Glutamatergic neuron (in vitro differentiated cells): ENCODE data around the gene PTPN4. TPM values are rescaled to one million over a fixed set of nuclear protein-coding genes. Genes with fewer than 3 reads are reported as not detected.

Source experiments
- DNase-seq: peaks from one replicate; pipeline ENCODE4 v3.0.0; 2022
- H3K27ac Mint-ChIP-seq: one replicate; pipeline ENCODE4 v1.8.0; 2020; ENCODE audit warnings: mild to moderate bottlenecking, mixed read lengths, inconsistent platforms; ENCODE audit not compliant: unreplicated experiment
- H3K27me3 Mint-ChIP-seq: one replicate; pipeline ENCODE4 v1.8.0; 2020; ENCODE audit warnings: mild to moderate bottlenecking, moderate library complexity, mixed read lengths, inconsistent platforms; ENCODE audit not compliant: unreplicated experiment
- H3K36me3 Mint-ChIP-seq: one replicate; pipeline ENCODE4 v1.8.0; 2020; ENCODE audit warnings: mild to moderate bottlenecking, mixed read lengths, inconsistent platforms; ENCODE audit not compliant: unreplicated experiment
- H3K4me1 Mint-ChIP-seq: one replicate; pipeline ENCODE4 v1.8.0; 2020; ENCODE audit warnings: mild to moderate bottlenecking, low read depth, mixed read lengths, inconsistent platforms; ENCODE audit not compliant: unreplicated experiment
- H3K4me3 Mint-ChIP-seq: one replicate; pipeline ENCODE4 v1.8.0; 2020; ENCODE audit warnings: mild to moderate bottlenecking, mixed read lengths, inconsistent platforms; ENCODE audit not compliant: unreplicated experiment
- H3K9me3 Mint-ChIP-seq: one replicate; pipeline ENCODE4 v1.8.0; 2020; ENCODE audit warnings: mild to moderate bottlenecking, moderate library complexity, mixed read lengths, inconsistent platforms; ENCODE audit not compliant: unreplicated experiment
- CTCF ChIP-seq: fragments of 200-600 bp; sonication (generic); IDR thresholded peaks from one replicate; pipeline ENCODE4 v1.5.0; 2021; ENCODE audit not compliant: partially characterized antibody, unreplicated experiment
- total RNA-seq: library from RNA; stranded (reverse); fragmentation: NEBNext Ultra II Directional; extraction: Animal tissue kit (Norgen Biotek cat#: 25700); gene quantifications from one replicate; pipeline ENCODE4 v1.2.1, GENCODE V29; 2021; ENCODE audit not compliant: unreplicated experiment

The PTPN4 gene
- total RNA-seq, 1 donor from 2014 or later = 91.7 TPM

- H3K27ac Mint-ChIP-seq = no peak overlapping the region
- no peaks in the 10 kb centered on the region for H3K9me3 Mint-ChIP-seq
- H3K4me1 Mint-ChIP-seq = no peaks in the 10 kb centered on the region
- DNase-seq = no peak
- H3K4me3 Mint-ChIP-seq = no peak overlapping the region
- TF ChIP-seq CTCF = no peak
- H3K36me3 Mint-ChIP-seq = no peaks in the 10 kb centered on the region
- no peaks in the 10 kb centered on the region for H3K27me3 Mint-ChIP-seq
Measured at GRCh38 chr2:119939915-119940314, 180.2 kb downstream of the PTPN4 start.

- Mint-ChIP-seq H3K4me1 (no peaks in the 10 kb centered on the region), H3K27ac (no peak overlapping the region), H3K9me3 (no peaks in the 10 kb centered on the region), H3K36me3 (no peaks in the 10 kb centered on the region), H3K27me3 (no peaks in the 10 kb centered on the region), H3K4me3 (no peak overlapping the region)
- TF ChIP-seq CTCF = no peak
- no peak for DNase-seq
Measured at GRCh38 chr2:119940856-119941255, 181.1 kb downstream of the PTPN4 start.

- Mint-ChIP-seq H3K9me3 (no peaks in the 10 kb centered on the region), H3K36me3 (no peaks in the 10 kb centered on the region), H3K4me3 (no peak overlapping the region), H3K27ac (no peak overlapping the region), H3K4me1 (no peaks in the 10 kb centered on the region), H3K27me3 (no peaks in the 10 kb centered on the region)
- TF ChIP-seq CTCF = no peak
- DNase-seq = no peak
Measured at GRCh38 chr2:119941388-119941787, 181.7 kb downstream of the PTPN4 start.

- Mint-ChIP-seq H3K4me1 (no peaks in the 10 kb centered on the region), H3K36me3 (no peaks in the 10 kb centered on the region), H3K4me3 (no peak overlapping the region), H3K27me3 (no peaks in the 10 kb centered on the region), H3K9me3 (no peaks in the 10 kb centered on the region), H3K27ac (no peak overlapping the region)
- DNase-seq = no peak
- TF ChIP-seq CTCF = no peak
Measured at GRCh38 chr2:119941981-119942513, 182.3 kb downstream of the PTPN4 start.

- Mint-ChIP-seq H3K27me3 (no peaks in the 10 kb centered on the region), H3K36me3 (no peaks in the 10 kb centered on the region), H3K9me3 (no peaks in the 10 kb centered on the region), H3K4me1 (no peaks in the 10 kb centered on the region), H3K27ac (no peak overlapping the region), H3K4me3 (no peak overlapping the region)
- no peak for TF ChIP-seq CTCF
- DNase-seq = no peak
Measured at GRCh38 chr2:119943058-119943457, 183.3 kb downstream of the PTPN4 start.
